ENCODE measurements around the gene MCF2L2.

The MCF2L2 gene

GRCh38 chr3:183287301-183287971, 141.0 kb downstream of the MCF2L2 start:
- DNase-seq: no peak

GRCh38 chr3:183285828-183286457, 142.5 kb downstream of the MCF2L2 start:
- DNase-seq: peak; percentile 96

- no peak for DNase-seq
These were observed 143.1 kb downstream of the MCF2L2 start for GRCh38 chr3:183285318-183285717.

- no peak for DNase-seq
These were observed 143.8 kb downstream of the MCF2L2 start for GRCh38 chr3:183284570-183284969.

- DNase-seq: no peak
These were observed 144.5 kb downstream of the MCF2L2 start for GRCh38 chr3:183283886-183284285.

GRCh38 chr3:183281126-183281797, 147.2 kb downstream of the MCF2L2 start:
- DNase-seq: no peak

- no peak for DNase-seq
These were observed 149.0 kb downstream of the MCF2L2 start for GRCh38 chr3:183279371-183279770.

- no peak for DNase-seq
These were observed 149.8 kb downstream of the MCF2L2 start for GRCh38 chr3:183278479-183279088.

GRCh38 chr3:183277260-183277659, 151.2 kb downstream of the MCF2L2 start:
- no peak for DNase-seq

- no peak for DNase-seq
These were observed 152.5 kb downstream of the MCF2L2 start for GRCh38 chr3:183275937-183276336.

GRCh38 chr3:183275418-183275817, 153.0 kb downstream of the MCF2L2 start:
- peak; percentile 35 for DNase-seq

GRCh38 chr3:183274609-183275008, 153.8 kb downstream of the MCF2L2 start:
- no peak for DNase-seq

- no peak for DNase-seq
These were observed 155.6 kb downstream of the MCF2L2 start for GRCh38 chr3:183272791-183273190.

- no peak for DNase-seq
These were observed 156.3 kb downstream of the MCF2L2 start for GRCh38 chr3:183272142-183272541.

GRCh38 chr3:183270344-183270743, 158.1 kb downstream of the MCF2L2 start:
- DNase-seq: no peak

- no peak for DNase-seq
These were observed 159.1 kb downstream of the MCF2L2 start for GRCh38 chr3:183269345-183269744.

- DNase-seq: peak; percentile 39
These were observed 160.1 kb downstream of the MCF2L2 start for GRCh38 chr3:183268366-183268765.

GRCh38 chr3:183267140-183267539, 161.3 kb downstream of the MCF2L2 start:
- no peak for DNase-seq

GRCh38 chr3:183266454-183266853, 162.0 kb downstream of the MCF2L2 start:
- no peak for DNase-seq

- peak; percentile 29 for DNase-seq
These were observed 162.5 kb downstream of the MCF2L2 start for GRCh38 chr3:183265834-183266417.

GRCh38 chr3:183265157-183265642, 163.2 kb downstream of the MCF2L2 start:
- peak; percentile 71 for DNase-seq

GRCh38 chr3:183264268-183264667, 164.2 kb downstream of the MCF2L2 start:
- DNase-seq: no peak

GRCh38 chr3:183262875-183263378, 165.5 kb downstream of the MCF2L2 start:
- DNase-seq: no peak

Data from NCI-H510A treated with DMSO at 0.1 percent for 48 hours (cell line).